SK-N-MC (cell line): Measurements from ENCODE around the gene ZZZ3.
"Not testable (repeated sequence)": the region's sequence is repeated elsewhere in the genome, so short reads cannot be mapped to it uniquely, and the experiment has no call there.

Experiments
- EZH2 ChIP-seq: fragments of 200-600 bp; sonication (generic); IDR thresholded peaks from one replicate; pipeline ENCODE4 v1.6.1; 2017; ENCODE audit warnings: antibody characterized with exemption
- POLR2AphosphoS5 ChIP-seq: IDR thresholded peaks from 2 replicates; pipeline ENCODE4 v1.6.1; 2012; ENCODE audit warnings: mild to moderate bottlenecking, low read depth, low read length, borderline replicate concordance

GRCh38 chr1:77674807-77675206 is 7.7 kb downstream of the ZZZ3 start:
- TF ChIP-seq EZH2, POLR2AphosphoS5: not testable (repeated sequence)
